HepG2 (cell line): ENCODE results near the gene EBP.

Experiments
- DPF2 ChIP-seq: sonication (generic); formaldehyde crosslinking; IDR thresholded peaks from 2 replicates; pipeline ENCODE4 v1.4.0; 2020; ENCODE audit warnings: mild to moderate bottlenecking, low read depth, missing genetic modification reagents, borderline replicate concordance
- TF ChIP-seq, protein P1 (sequence below): sonication (generic); formaldehyde crosslinking; IDR thresholded peaks from 2 replicates; pipeline ENCODE4 v1.4.0; 2020; ENCODE audit warnings: missing genetic modification reagents

DNA sequence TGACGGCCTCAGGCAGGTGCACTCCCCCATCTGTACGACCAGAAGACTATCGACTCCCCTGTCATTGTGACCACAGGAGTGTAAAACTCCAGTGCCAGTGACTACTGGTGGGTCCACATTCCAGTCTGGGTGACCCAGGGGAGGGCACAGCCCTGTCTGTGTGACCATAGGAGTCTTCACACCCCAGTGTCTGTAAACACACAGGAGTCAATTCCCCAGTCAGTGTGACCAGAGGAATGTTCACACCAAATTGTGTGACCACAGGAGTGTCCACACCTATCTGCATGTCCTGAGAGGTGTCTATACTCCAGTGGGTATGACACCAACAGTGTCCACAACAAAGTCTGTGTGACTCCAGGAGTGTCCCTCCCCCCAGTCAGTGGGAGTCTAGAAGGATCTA lies 33.6 kb upstream of the EBP start:
- TF ChIP-seq DPF2 (CRISPR knock-in tag) = no peak
- TF ChIP-seq, protein P1, sequence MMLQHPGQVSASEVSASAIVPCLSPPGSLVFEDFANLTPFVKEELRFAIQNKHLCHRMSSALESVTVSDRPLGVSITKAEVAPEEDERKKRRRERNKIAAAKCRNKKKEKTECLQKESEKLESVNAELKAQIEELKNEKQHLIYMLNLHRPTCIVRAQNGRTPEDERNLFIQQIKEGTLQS (CRISPR knock-in tag) = no peak
